Activated CD8-positive, alpha-beta memory T cell treated with anti-CD3 and anti-CD28 coated beads, Interleukin-2, amount 50 U/mL, for 1 hour (primary cell): ENCODE measurements around the gene DOCK4.

Source experiments
- DNase-seq: peaks from one replicate; pipeline ENCODE4 v3.0.0-alpha.2; 2020; ENCODE audit errors: extremely low read depth

DOCK4 gene

DNA sequence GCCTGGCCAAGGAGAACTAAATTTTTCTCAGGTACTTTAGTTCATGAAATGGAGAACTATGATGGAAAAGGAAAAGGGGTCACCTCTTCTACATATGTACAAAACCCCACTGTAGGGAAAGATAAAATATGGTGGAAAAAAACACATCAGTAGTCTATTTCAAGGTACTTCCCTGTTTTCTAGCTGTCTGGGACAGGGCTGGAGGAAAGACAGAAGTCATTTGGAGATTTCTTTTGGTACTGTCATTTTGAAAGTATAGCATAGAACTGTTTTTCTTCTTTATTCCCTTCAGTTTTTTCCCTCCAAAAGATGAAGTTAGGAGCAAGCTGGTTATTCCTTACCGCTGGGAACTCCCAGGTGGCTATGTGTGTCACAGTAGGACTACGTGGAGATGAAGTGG is 196.1 kb downstream of the DOCK4 start:
- no peak for DNase-seq

DNA sequence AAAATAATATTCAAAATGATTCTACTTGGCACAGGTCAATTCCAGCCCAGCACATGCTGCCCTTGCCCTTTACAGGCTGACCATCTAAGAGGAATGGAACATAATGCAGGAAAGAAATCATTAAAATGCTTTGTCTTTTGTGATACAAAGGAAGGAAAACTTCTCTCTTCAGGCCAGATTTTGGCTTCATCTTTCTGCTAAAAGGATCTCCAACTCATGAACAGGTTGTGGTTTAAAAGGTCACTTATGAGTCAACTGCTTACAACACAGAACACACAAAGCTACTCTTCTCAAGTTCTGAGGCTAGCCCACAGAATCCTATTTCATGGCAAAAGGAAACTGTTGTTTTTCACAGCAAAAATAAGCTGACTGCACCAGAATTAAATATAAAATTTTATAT is 197.1 kb downstream of the DOCK4 start:
- DNase-seq: no peak

DNA sequence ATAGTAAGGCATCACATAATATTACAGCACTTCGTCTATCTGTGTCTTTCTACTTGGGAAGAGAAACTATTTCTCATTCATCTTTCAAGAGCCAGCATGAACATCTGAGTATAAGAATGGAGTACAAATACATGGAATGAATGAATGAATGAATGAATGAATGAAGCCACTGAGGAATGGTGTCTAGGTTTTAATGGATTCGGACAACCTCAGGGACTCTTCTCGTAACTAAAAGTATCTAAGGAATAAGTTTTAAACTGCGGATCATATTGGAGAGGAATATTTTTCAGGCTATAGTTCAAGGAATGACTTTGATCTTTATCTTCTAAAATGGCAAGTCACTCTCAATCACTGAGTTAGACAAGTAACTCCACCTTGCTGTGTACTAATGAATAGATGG is 199.0 kb downstream of the DOCK4 start:
- no peak for DNase-seq

DNA sequence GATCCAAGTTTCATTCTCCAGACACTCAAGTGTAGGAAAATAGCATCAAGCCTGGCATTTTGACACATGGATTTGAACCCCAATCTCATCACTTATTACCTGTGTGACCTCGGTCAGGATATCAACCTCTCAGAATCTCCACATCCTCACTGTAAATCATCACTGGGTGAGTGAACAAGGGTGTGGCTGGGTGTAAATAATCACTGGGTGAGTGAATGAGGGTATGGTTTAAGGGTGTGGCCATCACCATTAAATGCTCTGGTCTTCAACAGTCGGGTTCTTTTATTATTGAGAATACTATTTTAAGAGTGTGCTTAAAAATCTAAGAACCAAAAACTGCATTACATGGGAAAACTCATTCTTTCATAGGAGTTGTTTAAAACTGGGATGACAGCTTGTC is 200.1 kb downstream of the DOCK4 start:
- DNase-seq: no peak

DNA sequence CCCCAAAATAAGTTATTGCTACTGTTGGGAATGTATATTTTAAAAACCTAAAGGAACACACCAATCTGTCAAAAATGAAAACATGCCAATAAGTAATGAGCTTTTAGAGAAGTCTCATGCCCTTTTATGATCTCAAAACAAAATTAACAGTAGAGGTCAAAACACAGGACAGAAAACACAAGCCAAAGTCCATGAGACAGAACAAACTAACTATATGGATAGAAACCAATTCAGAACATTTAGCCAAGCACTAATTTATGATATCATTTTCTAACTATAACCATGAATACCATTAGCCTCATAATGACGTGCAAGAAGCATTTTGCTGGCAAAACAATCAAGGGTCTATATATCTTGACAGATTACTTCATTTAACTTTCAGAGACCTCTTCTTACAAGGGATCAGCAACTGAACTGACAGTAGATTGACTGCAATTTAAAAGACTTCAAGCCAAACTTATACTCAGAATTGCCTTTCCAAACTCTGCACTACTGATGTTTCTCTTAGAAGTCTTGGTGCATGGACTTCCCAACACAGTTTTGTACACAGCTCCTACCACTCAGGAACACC is 200.9 kb downstream of the DOCK4 start:
- no peak for DNase-seq

DNA sequence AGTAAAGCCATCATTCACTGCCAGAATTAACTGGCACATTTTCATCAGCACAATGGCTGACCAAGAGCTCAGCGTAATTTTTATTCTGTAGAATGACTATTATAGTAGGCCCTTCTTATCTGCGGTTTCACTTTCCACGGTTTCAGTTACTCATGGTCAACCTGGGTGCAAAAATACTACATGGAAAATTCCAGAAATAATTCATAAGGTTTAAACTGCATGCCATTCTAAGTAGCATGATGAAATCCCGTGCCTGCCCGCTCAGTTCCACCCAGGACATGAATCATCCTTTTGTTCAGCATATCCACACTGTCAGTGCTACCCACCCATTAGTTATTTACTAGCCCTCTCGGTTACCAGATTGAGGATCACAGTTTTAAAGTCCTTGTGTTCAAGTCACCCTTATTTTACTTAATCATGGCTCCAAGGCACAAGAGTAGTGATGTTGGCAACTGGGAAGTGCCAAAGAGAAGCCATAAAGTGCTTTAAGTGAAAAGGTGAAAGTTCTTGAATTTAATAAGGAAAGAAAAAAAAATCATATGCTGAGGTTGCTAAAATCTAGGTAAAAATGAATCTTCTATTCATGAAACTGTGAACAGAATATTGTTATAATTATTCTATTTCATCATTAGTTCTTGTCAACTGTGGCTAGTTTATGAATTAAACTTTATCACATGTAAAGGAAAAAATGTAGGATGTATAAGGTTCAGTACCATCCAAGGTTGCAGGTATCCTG is 204.9 kb downstream of the DOCK4 start:
- DNase-seq: no peak

DNA sequence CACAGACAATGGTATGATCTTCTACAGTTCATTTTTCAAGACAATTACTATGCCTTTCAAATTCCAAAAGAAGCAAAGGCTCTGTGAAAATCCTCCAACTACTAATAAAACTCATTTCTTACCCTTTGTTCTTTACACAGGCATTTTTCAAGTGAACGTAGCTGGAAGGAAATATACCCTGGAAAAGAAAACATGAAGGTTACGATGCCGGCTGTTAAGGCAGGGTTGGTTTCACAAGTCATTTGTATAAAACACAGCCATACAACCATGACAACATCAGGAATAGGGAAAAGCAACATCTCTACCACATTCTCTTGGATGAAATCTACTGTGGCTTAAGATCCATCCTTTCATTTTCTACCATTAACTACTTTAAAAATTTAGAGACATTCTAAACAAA is 207.9 kb downstream of the DOCK4 start:
- DNase-seq: no peak

DNA sequence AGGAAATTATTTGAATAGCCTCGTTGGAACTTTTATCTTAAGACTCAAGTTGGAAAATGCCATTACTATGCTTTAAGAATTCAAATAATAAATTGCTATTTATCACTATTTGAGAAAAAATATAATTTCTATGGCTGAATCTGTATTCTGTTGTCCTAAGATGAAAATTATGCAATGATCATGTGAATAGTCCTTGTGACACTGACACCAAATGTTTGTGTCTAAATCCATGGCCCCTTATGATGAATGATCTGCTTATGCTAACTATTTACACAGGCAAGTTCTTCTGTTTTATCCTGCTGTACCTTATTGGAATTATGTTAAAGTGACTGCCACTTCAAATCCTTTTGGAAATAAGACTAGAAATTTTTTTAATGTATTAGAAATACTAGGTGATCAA is 208.7 kb downstream of the DOCK4 start:
- DNase-seq: no peak

DNA sequence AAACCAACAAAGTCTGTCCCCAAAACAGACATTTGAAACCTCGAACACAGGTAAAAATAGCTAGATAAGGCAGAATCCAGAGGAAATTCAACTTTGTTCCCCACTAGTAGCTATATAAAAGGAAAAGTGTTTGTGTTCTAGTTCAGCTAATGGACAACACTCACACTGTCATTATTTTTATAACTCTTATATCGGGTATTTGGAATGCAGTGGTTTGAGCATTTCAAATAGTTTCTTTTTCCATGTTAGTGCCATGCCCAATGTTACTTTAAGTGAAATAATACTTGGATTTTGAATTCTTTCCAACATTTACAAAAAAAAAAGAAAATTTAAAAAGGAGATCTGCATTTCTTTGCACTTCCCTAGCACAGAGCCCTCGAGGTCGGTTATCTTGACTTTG is 213.6 kb downstream of the DOCK4 start:
- no peak for DNase-seq

DNA sequence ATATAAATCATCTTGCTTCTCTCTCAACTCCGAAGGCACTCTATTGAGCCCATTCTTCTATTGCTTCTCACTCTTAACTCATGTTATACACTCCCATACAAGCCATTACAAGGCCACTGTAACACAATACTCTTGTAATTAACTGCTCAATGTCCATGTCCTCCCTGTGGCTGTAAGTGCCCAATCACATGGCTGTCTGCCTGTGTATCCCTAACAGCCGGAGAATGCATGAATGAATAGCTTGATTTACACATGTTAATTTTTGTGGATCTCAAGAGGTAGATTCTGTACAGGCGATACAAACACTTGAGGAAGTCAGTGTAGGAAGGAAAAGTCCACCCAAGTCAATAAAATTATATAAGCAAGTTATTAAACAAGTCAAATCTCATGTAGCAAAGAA is 215.6 kb downstream of the DOCK4 start:
- no peak for DNase-seq

DNA sequence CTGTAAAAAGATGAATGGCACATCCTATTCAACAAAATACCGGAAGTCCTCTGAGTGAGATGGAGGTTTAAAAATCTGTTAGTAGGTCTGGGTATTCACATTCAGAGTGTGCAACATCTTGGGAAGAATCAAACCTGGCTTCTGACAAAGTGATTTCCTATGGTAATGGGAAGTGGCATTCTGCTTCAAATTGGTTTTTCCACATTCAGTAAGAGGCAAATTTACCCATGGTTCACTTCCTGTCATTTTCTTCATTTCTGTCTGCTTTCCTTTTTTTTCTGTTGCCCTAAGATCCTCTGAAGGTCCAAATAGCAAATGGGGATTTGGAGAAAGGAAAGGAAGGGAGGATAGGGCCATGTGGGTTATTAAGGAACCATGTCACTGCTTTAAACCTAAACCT is 218.3 kb downstream of the DOCK4 start:
- DNase-seq: no peak

DNA sequence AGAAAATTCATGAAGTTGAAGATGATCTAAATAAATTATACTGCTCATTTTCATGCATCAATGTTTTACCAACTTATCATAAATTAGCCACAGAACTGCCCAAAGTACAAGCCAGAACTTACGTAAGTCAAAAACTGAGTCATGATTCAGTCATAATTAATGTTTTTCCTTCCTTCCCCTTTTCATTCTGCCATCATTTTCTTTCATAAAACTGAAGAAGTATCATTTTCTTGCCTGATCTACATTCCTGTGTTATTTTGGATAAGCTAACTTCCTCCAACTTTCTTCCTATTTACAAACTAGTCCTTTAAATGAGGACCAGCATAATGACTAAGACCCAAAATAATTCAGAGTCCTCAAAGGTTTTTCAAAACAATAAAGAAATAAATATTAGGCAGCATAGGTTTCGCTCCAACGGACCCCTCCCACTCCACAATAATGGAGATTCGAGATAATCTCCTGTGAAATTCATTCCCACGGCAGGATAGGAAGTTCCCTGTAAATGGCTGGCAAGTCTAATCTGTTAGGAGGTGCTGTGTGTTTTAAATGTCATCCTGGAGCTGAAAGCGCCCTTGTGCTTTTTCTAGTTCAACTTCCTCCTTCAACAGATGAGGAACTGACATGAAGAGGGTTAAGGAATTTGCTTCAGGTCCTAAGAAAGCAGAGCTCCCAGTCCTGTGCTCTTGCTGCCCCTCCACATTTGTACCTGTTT is 218.9 kb downstream of the DOCK4 start:
- no peak for DNase-seq

DNA sequence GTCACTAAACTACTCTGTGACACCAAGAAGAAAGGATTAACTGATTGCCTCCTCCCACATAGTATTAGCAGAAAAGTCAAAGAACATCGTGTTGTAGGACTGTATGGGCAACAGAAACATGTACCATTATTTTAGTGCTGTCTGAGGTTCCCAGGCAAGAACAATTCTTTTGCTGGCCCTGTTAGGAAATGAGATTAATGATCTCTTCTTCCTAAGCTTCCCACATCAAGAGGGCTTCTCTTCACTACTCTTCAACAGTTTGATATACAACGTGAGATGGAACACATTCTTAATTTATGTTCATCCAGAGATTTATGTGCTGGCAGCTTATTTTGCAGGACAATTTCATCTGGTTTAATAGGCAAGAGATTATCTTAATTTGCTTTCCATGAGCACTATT is 219.6 kb downstream of the DOCK4 start:
- no peak for DNase-seq

DNA sequence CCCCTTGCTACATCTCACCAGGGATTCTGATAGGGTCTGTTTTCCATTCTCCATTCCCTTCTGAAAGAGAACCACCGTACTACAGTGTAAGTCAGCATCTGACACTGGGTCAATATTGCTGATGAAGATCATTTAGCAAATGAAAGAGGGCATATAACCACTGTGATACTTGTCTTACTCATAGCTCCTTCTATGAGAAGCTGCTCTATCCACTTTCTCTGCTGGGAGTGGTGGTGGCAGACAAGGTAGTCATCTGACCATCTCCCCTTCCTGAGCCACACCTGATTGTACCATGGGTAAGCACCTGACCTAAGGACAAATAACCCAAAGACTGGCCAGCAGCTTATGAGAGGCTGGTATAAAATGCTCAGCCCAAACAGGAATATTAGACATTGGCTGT is 220.4 kb downstream of the DOCK4 start:
- DNase-seq: no peak

DNA sequence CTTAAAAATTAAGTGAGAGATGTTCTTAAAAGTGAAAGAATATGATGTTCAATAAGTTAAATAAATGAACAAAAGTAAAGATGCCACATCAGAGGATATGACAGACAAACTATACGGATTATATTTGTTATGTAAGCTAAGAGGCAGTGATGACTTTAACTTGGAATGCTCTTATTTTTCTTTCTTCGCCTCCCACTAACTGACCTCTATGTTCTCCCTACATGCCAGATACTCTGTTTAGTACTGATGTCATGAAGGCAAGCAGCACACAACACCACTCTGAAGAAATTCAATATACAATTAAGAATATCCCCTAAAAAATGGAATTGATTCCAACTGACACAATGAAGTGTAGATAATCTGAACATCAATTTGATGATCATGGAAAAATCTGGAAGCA is 223.4 kb downstream of the DOCK4 start:
- no peak for DNase-seq

DNA sequence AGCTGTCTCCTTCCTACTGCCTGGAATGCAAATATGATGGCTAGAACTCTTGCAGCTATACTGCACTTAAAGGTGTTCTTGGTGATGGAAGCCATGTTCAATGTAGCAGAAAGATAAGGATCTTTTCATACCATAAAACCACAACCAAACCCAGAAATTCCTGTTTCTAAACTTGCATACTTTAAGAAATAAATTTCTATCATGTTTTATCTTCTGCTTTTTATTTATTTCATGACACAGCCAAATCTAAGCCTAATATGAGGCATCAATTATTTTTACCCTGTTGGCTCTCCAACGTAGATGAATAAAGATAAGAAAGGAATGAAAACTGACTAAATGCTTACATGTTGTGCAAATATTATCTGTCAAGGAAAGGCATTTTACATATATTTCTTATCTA is 224.1 kb downstream of the DOCK4 start:
- DNase-seq: no peak

DNA sequence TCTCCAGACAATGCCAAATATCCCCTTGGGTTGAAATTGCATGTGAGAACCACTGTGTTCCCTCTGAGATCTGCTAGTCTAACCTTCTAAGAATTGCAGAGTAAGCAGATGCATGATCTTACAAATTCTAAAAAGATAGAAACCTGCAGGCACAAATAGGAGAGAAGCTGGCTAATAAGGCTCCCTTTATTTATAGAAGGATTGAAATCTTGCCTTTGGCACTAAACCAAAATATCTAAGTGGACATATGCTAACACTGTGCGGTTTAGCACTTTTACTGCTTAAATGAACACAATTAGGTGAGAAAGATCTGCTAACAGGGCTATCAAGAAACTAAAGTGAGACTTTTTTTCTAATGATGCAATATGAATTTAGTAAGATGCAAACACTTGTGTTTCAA is 225.5 kb downstream of the DOCK4 start:
- no peak for DNase-seq

DNA sequence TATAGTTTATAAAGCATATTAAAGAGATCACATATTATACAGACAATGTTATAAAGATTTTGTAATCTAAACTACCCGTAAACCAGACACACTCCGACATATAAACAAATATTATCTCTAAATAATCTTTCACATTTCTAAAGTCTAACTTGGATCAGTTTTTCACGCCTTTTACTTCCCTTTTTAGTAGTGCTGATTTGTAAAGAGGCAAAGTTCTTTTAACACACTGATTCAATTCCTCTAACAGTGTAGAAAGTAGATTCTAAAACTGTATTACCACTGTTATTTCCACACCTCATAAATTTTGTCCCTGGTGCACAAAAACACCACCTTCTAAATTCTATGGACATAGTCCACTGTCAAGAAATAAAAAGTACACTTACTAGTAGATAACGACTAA is 230.9 kb downstream of the DOCK4 start:
- DNase-seq: no peak

DNA sequence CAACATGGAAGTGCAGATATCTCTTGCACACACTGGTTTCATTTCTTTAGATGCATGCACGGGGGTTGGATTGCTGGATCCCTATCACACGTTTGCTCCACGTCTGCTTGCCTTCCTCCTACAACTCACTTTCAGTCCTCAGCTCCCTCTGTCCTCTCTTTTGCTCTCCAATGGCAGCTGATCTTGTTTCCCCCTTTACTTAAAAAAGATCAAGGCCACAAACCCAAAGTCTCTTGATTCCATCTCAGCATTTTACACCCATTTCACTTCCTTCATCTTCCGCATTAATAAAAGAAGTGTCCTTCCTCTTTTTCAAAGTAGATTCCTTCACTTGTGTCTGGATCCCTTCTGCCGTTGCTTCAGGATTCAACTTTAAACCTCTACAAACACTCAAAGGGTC is 245.2 kb downstream of the DOCK4 start:
- DNase-seq: no peak

DNA sequence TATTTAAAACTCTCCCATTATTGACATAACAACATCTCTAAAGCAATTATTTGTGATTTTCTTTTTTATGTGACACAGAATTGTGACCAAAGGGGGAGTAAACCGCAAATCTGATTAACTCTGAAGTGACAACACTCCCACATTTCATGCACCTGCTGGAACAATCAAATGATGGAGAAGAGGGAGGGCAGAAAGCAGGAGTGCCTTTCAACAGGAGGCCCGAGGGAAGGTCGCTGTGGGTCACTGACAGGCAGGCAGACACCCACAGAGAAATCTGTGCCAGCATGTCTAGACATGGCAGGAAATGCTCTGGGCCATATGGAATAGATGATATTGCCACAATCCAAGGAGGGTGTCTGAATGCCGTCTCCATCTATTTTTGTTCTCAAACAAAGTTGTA is 247.3 kb downstream of the DOCK4 start:
- DNase-seq: no peak

DNA sequence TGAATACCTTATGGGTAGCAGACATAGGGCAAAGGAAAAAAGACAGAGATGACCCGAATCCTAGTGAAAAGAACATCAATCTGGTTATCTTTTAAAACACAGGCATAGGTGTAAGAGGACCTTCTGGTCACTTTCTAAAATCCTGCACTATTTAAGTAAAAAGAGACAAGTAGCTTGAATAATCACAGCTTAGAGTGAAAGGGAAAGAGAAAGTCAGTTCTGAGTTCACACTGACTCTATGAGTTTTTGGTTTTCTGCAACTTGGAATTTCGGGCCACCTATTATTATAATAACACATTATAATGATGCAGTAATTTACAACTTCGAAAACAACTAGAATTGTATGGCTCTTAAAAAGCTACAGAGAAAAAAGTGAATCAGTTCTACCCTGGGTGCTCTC is 247.8 kb downstream of the DOCK4 start:
- no peak for DNase-seq

DNA sequence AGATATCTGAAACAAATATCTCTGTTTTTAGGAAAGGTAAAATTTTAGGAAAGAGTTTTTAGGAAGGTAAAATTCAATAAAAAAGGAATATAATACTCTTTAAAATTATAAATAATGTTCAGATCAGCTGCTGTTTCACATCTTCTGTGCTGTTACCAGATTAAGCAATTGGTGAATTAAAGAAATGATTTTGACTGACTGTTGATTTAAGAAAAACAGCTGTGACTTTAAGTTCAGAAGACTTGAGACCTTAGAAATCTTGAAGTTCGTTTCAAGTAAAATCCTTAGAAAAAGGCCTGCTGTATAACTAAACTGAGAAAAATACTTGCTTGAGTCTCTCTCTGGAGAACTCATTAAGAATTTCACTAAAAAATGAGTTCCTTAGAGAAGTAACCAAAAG is 250.6 kb downstream of the DOCK4 start:
- no peak for DNase-seq
